NT2/D1 (cell line): Measurements from ENCODE around the gene CAMK1D.

Source experiments
- DNase-seq: peaks from one replicate; pipeline ENCODE4 v3.0.0-alpha.2; 2011; ENCODE audit warnings: low read depth, low spot score
- H3K27me3 ChIP-seq: 2 replicates; pipeline ENCODE4 v1.6.0; 2011; ENCODE audit warnings: mild to moderate bottlenecking; ENCODE audit not compliant: insufficient read length, insufficient read depth
- H3K36me3 ChIP-seq: 2 replicates; pipeline ENCODE4 v1.6.1; 2011; ENCODE audit warnings: mild to moderate bottlenecking, low read length, mixed read lengths; ENCODE audit not compliant: insufficient read depth, insufficient read length
- H3K4me1 ChIP-seq: 2 replicates; pipeline ENCODE4 v1.5.1; 2011; ENCODE audit not compliant: insufficient read depth, insufficient read length
- H3K4me3 ChIP-seq: 2 replicates; pipeline ENCODE4 v1.5.1; 2011; ENCODE audit warnings: low read depth; ENCODE audit not compliant: insufficient read length
- H3K9ac ChIP-seq: 2 replicates; pipeline ENCODE4 v1.6.0; 2011; ENCODE audit warnings: low read depth; ENCODE audit not compliant: insufficient read length
- H3K9me3 ChIP-seq: 2 replicates; pipeline ENCODE4 v1.5.1; 2011; ENCODE audit warnings: mild to moderate bottlenecking, low read length; ENCODE audit not compliant: insufficient read depth
- SUZ12 ChIP-seq: IDR thresholded peaks from 2 replicates; pipeline ENCODE4 v1.6.1; 2011; ENCODE audit not compliant: insufficient read length, insufficient read depth; ENCODE audit errors: extremely low read depth
- YY1 ChIP-seq: IDR thresholded peaks from 2 replicates; pipeline ENCODE4 v1.6.1; 2011; ENCODE audit not compliant: insufficient read length, insufficient read depth
- ZNF274 ChIP-seq: IDR thresholded peaks from 2 replicates; pipeline ENCODE4 v1.6.1; 2011; ENCODE audit warnings: mild to moderate bottlenecking, low read depth, low read length

The CAMK1D gene

GRCh38 chr10:12799144-12799543 is 449.8 kb downstream of the CAMK1D start:
- Histone ChIP-seq H3K4me1 (peaks cover 9% of the 10 kb centered on the region), H3K27me3 (no peaks in the 10 kb centered on the region), H3K9ac (no peak overlapping the region), H3K4me3 (no peak overlapping the region), H3K9me3 (no peaks in the 10 kb centered on the region), H3K36me3 (no peaks in the 10 kb centered on the region)
- DNase-seq: no peak
- TF ChIP-seq SUZ12: no peak
- TF ChIP-seq ZNF274: no peak
- TF ChIP-seq YY1: no peak

GRCh38 chr10:12799714-12800113 is 450.4 kb downstream of the CAMK1D start:
- DNase-seq: no peak
- Histone ChIP-seq H3K9me3 (no peaks in the 10 kb centered on the region), H3K9ac (no peak overlapping the region), H3K4me1 (peaks cover 9% of the 10 kb centered on the region), H3K4me3 (no peak overlapping the region), H3K36me3 (no peaks in the 10 kb centered on the region), H3K27me3 (no peaks in the 10 kb centered on the region)
- TF ChIP-seq YY1: no peak
- no peak for TF ChIP-seq ZNF274
- TF ChIP-seq SUZ12: no peak

- DNase-seq: no peak
- TF ChIP-seq YY1 (no peak), ZNF274 (no peak), SUZ12 (no peak)
- H3K27me3 ChIP-seq: no peaks in the 10 kb centered on the region
- no peak overlapping the region for H3K9ac ChIP-seq
- no peaks in the 10 kb centered on the region for H3K9me3 ChIP-seq
- H3K36me3 ChIP-seq: no peaks in the 10 kb centered on the region
- peaks cover 9% of the 10 kb centered on the region for H3K4me1 ChIP-seq
- H3K4me3 ChIP-seq: no peak overlapping the region
These were observed 451.0 kb downstream of the CAMK1D start for GRCh38 chr10:12800302-12800701.

- no peaks in the 10 kb centered on the region for H3K27me3 ChIP-seq
- H3K36me3 ChIP-seq: no peaks in the 10 kb centered on the region
- no peak overlapping the region for H3K4me3 ChIP-seq
- TF ChIP-seq SUZ12 (no peak), YY1 (no peak), ZNF274 (no peak)
- no peak for DNase-seq
- peaks cover 9% of the 10 kb centered on the region for H3K4me1 ChIP-seq
- no peak overlapping the region for H3K9ac ChIP-seq
- H3K9me3 ChIP-seq: no peaks in the 10 kb centered on the region
These were observed 452.1 kb downstream of the CAMK1D start for GRCh38 chr10:12801214-12802087.

GRCh38 chr10:12803776-12804175 is 454.4 kb downstream of the CAMK1D start:
- no peak for DNase-seq
- no peak for TF ChIP-seq ZNF274
- TF ChIP-seq YY1: no peak
- H3K9me3 ChIP-seq: no peaks in the 10 kb centered on the region
- H3K9ac ChIP-seq: no peak overlapping the region
- no peak overlapping the region for H3K4me3 ChIP-seq
- H3K36me3 ChIP-seq: no peaks in the 10 kb centered on the region
- peaks cover 6% of the 10 kb centered on the region for H3K4me1 ChIP-seq
- no peaks in the 10 kb centered on the region for H3K27me3 ChIP-seq

- Histone ChIP-seq H3K4me1 (no peaks in the 10 kb centered on the region), H3K9ac (no peak overlapping the region), H3K36me3 (no peaks in the 10 kb centered on the region), H3K4me3 (no peak overlapping the region), H3K9me3 (no peaks in the 10 kb centered on the region), H3K27me3 (no peaks in the 10 kb centered on the region)
- no peak for TF ChIP-seq ZNF274
- TF ChIP-seq SUZ12: no peak
- TF ChIP-seq YY1: no peak
- no peak for DNase-seq
These were observed 457.1 kb downstream of the CAMK1D start for GRCh38 chr10:12806228-12807095.
